ENCODE measurements around the gene SMYD1. TPM values are rescaled to one million over a fixed set of nuclear protein-coding genes. Genes with fewer than 3 reads are reported as not detected.
A peak's percentile ranks its signal among the peaks of the same experiment; 100 is the strongest.

The SMYD1 gene
- total and polyA plus RNA-seq, 10 of the 15 experiments (the other 5 are each of a cell fraction or from before 2014, with no cell fraction given), result 0.09 TPM; not detected in 9

DNA sequence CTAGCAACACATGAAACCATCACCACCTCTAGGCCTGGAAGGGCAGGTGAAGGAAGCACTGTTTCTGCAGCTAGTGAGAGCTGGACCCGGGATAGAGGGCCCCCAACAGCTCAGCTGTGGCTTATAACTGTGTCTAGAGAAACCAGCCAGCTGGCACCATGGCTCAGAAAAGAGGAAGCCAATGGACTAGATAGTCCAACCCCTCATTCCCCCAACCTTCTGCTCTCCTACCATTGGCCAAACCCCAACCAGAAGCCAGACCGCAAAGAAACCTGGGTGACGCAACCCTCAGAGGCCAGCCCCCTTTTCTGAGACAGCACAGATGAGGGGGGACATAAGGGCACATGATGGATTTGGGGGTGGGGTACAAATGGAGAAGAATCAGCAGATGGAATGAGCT, 24.3 kb downstream of the SMYD1 start:
- Histone ChIP-seq H3K9ac (ENCODE audit: control insufficient read depth, insufficient read depth, low read length) (no peak overlapping the region), H4K20me1 (ENCODE audit: control insufficient read depth, insufficient read depth) (no peaks in the 10 kb centered on the region), H3K79me2 (ENCODE audit: control insufficient read depth, insufficient read depth, low read length) (no peaks in the 10 kb centered on the region), H3K4me2 (ENCODE audit: control insufficient read depth, insufficient read depth) (no peak overlapping the region), H3K9me3 (replicated peaks; ENCODE audit: control insufficient read depth, insufficient read depth, low read length) (no peaks in the 10 kb centered on the region), H3K4me1 (ENCODE audit: control insufficient read depth, insufficient read depth, low read length) (no peaks in the 10 kb centered on the region), H3K27ac (ENCODE audit: control insufficient read depth, insufficient read depth) (no peak overlapping the region), H3K27me3 (replicated peaks in 1 of 2; ENCODE audit: control insufficient read depth in 2 of 2, insufficient read depth in 2 of 2, low read length in 1 of 2) (peaks cover 2 to 3% of the 10 kb centered on the region in 2 experiments; a peak in 2 of 4 replicates), H2AFZ (ENCODE audit: control insufficient read depth, low read depth, low read length) (no peak overlapping the region), H3K36me3 (ENCODE audit: control insufficient read depth in 2 of 2, insufficient read depth in 2 of 2, low read length in 1 of 2) (no peaks in the 10 kb centered on the region), H3K4me3 (no peak overlapping the region)
- 41% methylated on average over 3 of the region's 3 CpGs for WGBS (ENCODE audit: insufficient coverage, insufficient replicate concordance, low lambda C conversion rate, missing lambda C conversion rate)
- ChIA-PET POLR2A (no interaction called here), SMC1A (ENCODE audit: uncharacterized antibody, unreplicated experiment) (no interaction called here), RAD21 (ENCODE audit: unreplicated experiment) (no interaction called here), CTCF (interaction anchor here (1.3 kb wide), 1 partner anchor 31 kb away, joined by 3 read pairs; no protein-coding TSS in a partner anchor)
- in situ Hi-C loops (cut with MboI) (no loop called here), intact Hi-C loops (cut with micrococcal nuclease; ENCODE audit: unreplicated experiment) (loop anchor here (10.0 kb wide), 1 partner anchor 57 kb away; no protein-coding TSS in a partner anchor)
- 0 out of 2 replicates have a peak, but pooled peaks have one; percentile 5 for TF ChIP-seq SPI1 (IDR thresholded peaks at IDR 0.05; ENCODE audit: borderline replicate concordance, insufficient read depth, low read depth, low read length)
- TF ChIP-seq, protein P1, sequence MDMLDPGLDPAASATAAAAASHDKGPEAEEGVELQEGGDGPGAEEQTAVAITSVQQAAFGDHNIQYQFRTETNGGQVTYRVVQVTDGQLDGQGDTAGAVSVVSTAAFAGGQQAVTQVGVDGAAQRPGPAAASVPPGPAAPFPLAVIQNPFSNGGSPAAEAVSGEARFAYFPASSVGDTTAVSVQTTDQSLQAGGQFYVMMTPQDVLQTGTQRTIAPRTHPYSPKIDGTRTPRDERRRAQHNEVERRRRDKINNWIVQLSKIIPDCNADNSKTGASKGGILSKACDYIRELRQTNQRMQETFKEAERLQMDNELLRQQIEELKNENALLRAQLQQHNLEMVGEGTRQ (IDR thresholded peaks at IDR 0.05; ENCODE audit: borderline replicate concordance, low read depth, low read length), result no peak
- BruUV-seq (replicated peaks), result no TSS peak
- no peak for FAIRE-seq
- no peak for ATAC-seq
- DNase-seq (ENCODE audit: low read depth, low spot score), result no peak

- H3K79me2 ChIP-seq (ENCODE audit: control insufficient read depth, insufficient read depth, low read length), result no peaks in the 10 kb centered on the region
- H3K27ac ChIP-seq (ENCODE audit: control insufficient read depth, insufficient read depth), result no peak overlapping the region
- ChIA-PET RAD21 (ENCODE audit: unreplicated experiment) (no interaction called here), SMC1A (ENCODE audit: uncharacterized antibody, unreplicated experiment) (no interaction called here), CTCF (interaction anchor here (1.3 kb wide), 1 partner anchor 32 kb away, joined by 3 read pairs; no protein-coding TSS in a partner anchor), POLR2A (no interaction called here)
- H4K20me1 ChIP-seq (ENCODE audit: control insufficient read depth, insufficient read depth), result no peaks in the 10 kb centered on the region
- no peak overlapping the region for H3K4me3 ChIP-seq
- H3K9ac ChIP-seq (ENCODE audit: control insufficient read depth, insufficient read depth, low read length), result no peak overlapping the region
- BruUV-seq (replicated peaks), result no TSS peak
- H3K9me3 ChIP-seq (replicated peaks; ENCODE audit: control insufficient read depth, insufficient read depth, low read length), result no peaks in the 10 kb centered on the region
- intact Hi-C loops (cut with micrococcal nuclease; ENCODE audit: unreplicated experiment), result loop anchor here (10.0 kb wide), 1 partner anchor 58 kb away; no protein-coding TSS in a partner anchor
- DNase-seq (ENCODE audit: low read depth, low spot score) (no peak), ATAC-seq (no peak), FAIRE-seq (no peak)
- H3K4me2 ChIP-seq (ENCODE audit: control insufficient read depth, insufficient read depth), result no peak overlapping the region
- in situ Hi-C loops (cut with MboI), result no loop called here
- H3K36me3 ChIP-seq (ENCODE audit: control insufficient read depth in 2 of 2, insufficient read depth in 2 of 2, low read length in 1 of 2), result no peaks in the 10 kb centered on the region
- H3K27me3 ChIP-seq (replicated peaks in 1 of 2; ENCODE audit: control insufficient read depth in 2 of 2, insufficient read depth in 2 of 2, low read length in 1 of 2), result peaks cover 2 to 3% of the 10 kb centered on the region in 2 experiments; a peak in 2 of 4 replicates
- H2AFZ ChIP-seq (ENCODE audit: control insufficient read depth, low read depth, low read length), result no peak overlapping the region
- H3K4me1 ChIP-seq (ENCODE audit: control insufficient read depth, insufficient read depth, low read length), result no peaks in the 10 kb centered on the region
- TF ChIP-seq NFYA (IDR thresholded peaks at IDR 0.05; ENCODE audit: borderline replicate concordance, low read depth, low read length) (no peak), TCF7 (IDR thresholded peaks at IDR 0.05; ENCODE audit: borderline replicate concordance) (no peak), RB1 (IDR thresholded peaks at IDR 0.05; ENCODE audit: borderline replicate concordance) (no peak), RUNX3 (IDR thresholded peaks at IDR 0.05; ENCODE audit: low read length) (no peak), EZH2 (IDR thresholded peaks at IDR 0.05; ENCODE audit: borderline replicate concordance, control insufficient read depth, low read depth, low read length) (no peak), BHLHE40 (IDR thresholded peaks at IDR 0.05; ENCODE audit: borderline replicate concordance in 1 of 2, low read depth in 2 of 2, low read length in 1 of 2) (no peak), KDM1A (IDR thresholded peaks at IDR 0.05; ENCODE audit: borderline replicate concordance) (no peak), SUPT20H (IDR thresholded peaks at IDR 0.05; ENCODE audit: borderline replicate concordance, control insufficient read depth, low read depth, low read length) (no peak), TCF12 (IDR thresholded peaks at IDR 0.05; ENCODE audit: low read depth, low read length) (no peak), NFXL1 (IDR thresholded peaks at IDR 0.05; ENCODE audit: borderline replicate concordance) (no peak), CBX3 (IDR thresholded peaks at IDR 0.05; ENCODE audit: borderline replicate concordance, low read depth) (no peak)
- TF ChIP-seq, protein P2, sequence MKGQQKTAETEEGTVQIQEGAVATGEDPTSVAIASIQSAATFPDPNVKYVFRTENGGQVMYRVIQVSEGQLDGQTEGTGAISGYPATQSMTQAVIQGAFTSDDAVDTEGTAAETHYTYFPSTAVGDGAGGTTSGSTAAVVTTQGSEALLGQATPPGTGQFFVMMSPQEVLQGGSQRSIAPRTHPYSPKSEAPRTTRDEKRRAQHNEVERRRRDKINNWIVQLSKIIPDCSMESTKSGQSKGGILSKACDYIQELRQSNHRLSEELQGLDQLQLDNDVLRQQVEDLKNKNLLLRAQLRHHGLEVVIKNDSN (IDR thresholded peaks at IDR 0.05; ENCODE audit: borderline replicate concordance, extremely low read length, insufficient read depth, low read depth, low read length), result no peak
- TF ChIP-seq, protein P3, sequence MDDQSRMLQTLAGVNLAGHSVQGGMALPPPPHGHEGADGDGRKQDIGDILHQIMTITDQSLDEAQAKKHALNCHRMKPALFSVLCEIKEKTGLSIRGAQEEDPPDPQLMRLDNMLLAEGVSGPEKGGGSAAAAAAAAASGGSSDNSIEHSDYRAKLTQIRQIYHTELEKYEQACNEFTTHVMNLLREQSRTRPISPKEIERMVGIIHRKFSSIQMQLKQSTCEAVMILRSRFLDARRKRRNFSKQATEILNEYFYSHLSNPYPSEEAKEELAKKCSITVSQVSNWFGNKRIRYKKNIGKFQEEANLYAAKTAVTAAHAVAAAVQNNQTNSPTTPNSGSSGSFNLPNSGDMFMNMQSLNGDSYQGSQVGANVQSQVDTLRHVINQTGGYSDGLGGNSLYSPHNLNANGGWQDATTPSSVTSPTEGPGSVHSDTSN (IDR thresholded peaks at IDR 0.05; ENCODE audit: insufficient replicate concordance, low read depth, low read length), result no peak
These were observed 25.1 kb downstream of the SMYD1 start for GRCh38 chr2:88092773-88093172.

All from GM12878 (cell line).